ENCODE measurements around the gene THBS1.

Gene THBS1

GRCh38 chr15:39575180-39575579, 5.7 kb upstream of the THBS1 start:
- no peak for DNase-seq

- DNase-seq, result no peak
These were observed 1.9 kb upstream of the THBS1 start for GRCh38 chr15:39578851-39579486.

GRCh38 chr15:39579487-39580116, 1.3 kb upstream of the THBS1 start:
- DNase-seq, result no peak

GRCh38 chr15:39580117-39580484, 778 bp upstream of the THBS1 start:
- peak; percentile 19 for DNase-seq

- no peak for DNase-seq
These were observed 438 bp downstream of the THBS1 start for GRCh38 chr15:39581242-39581792.

- no peak for DNase-seq
These were observed 960 bp downstream of the THBS1 start for GRCh38 chr15:39581793-39582285.

GRCh38 chr15:39582286-39582976, 1.6 kb downstream of the THBS1 start:
- no peak for DNase-seq

- DNase-seq, result no peak
These were observed 2.2 kb downstream of the THBS1 start for GRCh38 chr15:39582977-39583595.

GRCh38 chr15:39583596-39584265, 2.9 kb downstream of the THBS1 start:
- DNase-seq, result no peak

- no peak for DNase-seq
These were observed 3.4 kb downstream of the THBS1 start for GRCh38 chr15:39584266-39584659.

GRCh38 chr15:39584662-39585388, 3.9 kb downstream of the THBS1 start:
- no peak for DNase-seq

- DNase-seq, result no peak
These were observed 4.5 kb downstream of the THBS1 start for GRCh38 chr15:39585389-39585841.

- DNase-seq, result no peak
These were observed 5.0 kb downstream of the THBS1 start for GRCh38 chr15:39585871-39586301.

GRCh38 chr15:39586387-39587095, 5.7 kb downstream of the THBS1 start:
- DNase-seq, result no peak

- no peak for DNase-seq
These were observed 6.3 kb downstream of the THBS1 start for GRCh38 chr15:39587096-39587721.

GRCh38 chr15:39587731-39588530, 7.1 kb downstream of the THBS1 start:
- DNase-seq, result no peak

GRCh38 chr15:39588531-39589192, 7.8 kb downstream of the THBS1 start:
- DNase-seq, result no peak

- no peak for DNase-seq
These were observed 8.4 kb downstream of the THBS1 start for GRCh38 chr15:39589193-39589814.

All from DMS79 (cell line).